ENCODE data around the gene CHMP4B.

CHMP4B gene

GRCh38 chr20:33810885-33811775 lies at the start of gene CHMP4B:
CHMP4B (plus strand) TSS chr20:33811348; CDS start chr20:33811469, 121 bp downstream.
- peak; percentile 97 for DNase-seq (ENCODE audit: low read depth in 2 of 2)

GRCh38 chr20:33761698-33762250 lies 49.4 kb upstream of the CHMP4B start:
- no peak for DNase-seq (ENCODE audit: low read depth in 2 of 2)

- DNase-seq (ENCODE audit: low read depth in 2 of 2) = no peak
Measured at GRCh38 chr20:33765099-33765498, 46.0 kb upstream of the CHMP4B start.

GRCh38 chr20:33765592-33765991 lies 45.6 kb upstream of the CHMP4B start:
- no peak for DNase-seq (ENCODE audit: low read depth in 2 of 2)

GRCh38 chr20:33766686-33767085 lies 44.5 kb upstream of the CHMP4B start:
- DNase-seq (ENCODE audit: low read depth in 2 of 2) = no peak

GRCh38 chr20:33767777-33768138 lies 43.4 kb upstream of the CHMP4B start:
- DNase-seq (ENCODE audit: low read depth in 2 of 2) = no peak

GRCh38 chr20:33769043-33769442 lies 42.1 kb upstream of the CHMP4B start:
- no peak for DNase-seq (ENCODE audit: low read depth in 2 of 2)

GRCh38 chr20:33770005-33770404 lies 41.1 kb upstream of the CHMP4B start:
- DNase-seq (ENCODE audit: low read depth in 2 of 2) = no peak

GRCh38 chr20:33771938-33772337 lies 39.2 kb upstream of the CHMP4B start:
- DNase-seq (ENCODE audit: low read depth in 2 of 2) = no peak

- no peak for DNase-seq (ENCODE audit: low read depth in 2 of 2)
Measured at GRCh38 chr20:33772439-33772838, 38.7 kb upstream of the CHMP4B start.

- no peak for DNase-seq (ENCODE audit: low read depth in 2 of 2)
Measured at GRCh38 chr20:33773412-33774089, 37.6 kb upstream of the CHMP4B start.

GRCh38 chr20:33777816-33778215 lies 33.3 kb upstream of the CHMP4B start:
- DNase-seq (ENCODE audit: low read depth in 2 of 2) = no peak

GRCh38 chr20:33781133-33781532 lies 30.0 kb upstream of the CHMP4B start:
- DNase-seq (ENCODE audit: low read depth in 2 of 2) = no peak

GRCh38 chr20:33781945-33782344 lies 29.2 kb upstream of the CHMP4B start:
- DNase-seq (ENCODE audit: low read depth in 2 of 2) = no peak

GRCh38 chr20:33783256-33783655 lies 27.9 kb upstream of the CHMP4B start:
- no peak for DNase-seq (ENCODE audit: low read depth in 2 of 2)

- no peak for DNase-seq (ENCODE audit: low read depth in 2 of 2)
Measured at GRCh38 chr20:33783818-33784217, 27.3 kb upstream of the CHMP4B start.

- no peak for DNase-seq (ENCODE audit: low read depth in 2 of 2)
Measured at GRCh38 chr20:33784225-33784624, 26.9 kb upstream of the CHMP4B start.

- no peak for DNase-seq (ENCODE audit: low read depth in 2 of 2)
Measured at GRCh38 chr20:33785503-33785902, 25.6 kb upstream of the CHMP4B start.

- no peak for DNase-seq (ENCODE audit: low read depth in 2 of 2)
Measured at GRCh38 chr20:33787253-33787891, 23.8 kb upstream of the CHMP4B start.

- no peak for DNase-seq (ENCODE audit: low read depth in 2 of 2)
Measured at GRCh38 chr20:33788351-33789049, 22.6 kb upstream of the CHMP4B start.

- DNase-seq (ENCODE audit: low read depth in 2 of 2) = no peak
Measured at GRCh38 chr20:33789109-33789857, 21.9 kb upstream of the CHMP4B start.

Data from stimulated activated CD4-positive, alpha-beta T cell treated with anti-CD3 and anti-CD28 coated beads, Interleukin-12 subunit alpha, Interleukin-12 subunit beta, amount 100 ng/mL, for 24 hours (primary cell).